Adrenal gland (tissue), 5 donors: ENCODE measurements around the gene AHDC1.

Source experiments
- POLR2A ChIP-seq, 2 donors: fragments of 450-650 bp; IDR thresholded peaks; one replicate each; pipeline ENCODE4 v1.6.1; 2017; ENCODE audit warnings: antibody characterized with exemption in 2 of 2, mild to moderate bottlenecking in 2 of 2, moderate library complexity in 1 of 2
- TF ChIP-seq, protein P1 (sequence below), 6 experiments: fragments of 450-650 bp in 4 of 6; fragments of 200-600 bp in 2 of 6; sonication (generic) in 1 of 6; IDR thresholded peaks; 1 replicate in 5 of 6; 2 replicates in 1 of 6; pipeline versions ENCODE4 v1.5.1 to v1.8.0; 2016 to 2021; ENCODE audit warnings: antibody characterized with exemption in 6 of 6, mild to moderate bottlenecking in 2 of 6, moderate library complexity in 1 of 6
- donor health status: DM: no; HTN: no; CAD: no.

DNA sequence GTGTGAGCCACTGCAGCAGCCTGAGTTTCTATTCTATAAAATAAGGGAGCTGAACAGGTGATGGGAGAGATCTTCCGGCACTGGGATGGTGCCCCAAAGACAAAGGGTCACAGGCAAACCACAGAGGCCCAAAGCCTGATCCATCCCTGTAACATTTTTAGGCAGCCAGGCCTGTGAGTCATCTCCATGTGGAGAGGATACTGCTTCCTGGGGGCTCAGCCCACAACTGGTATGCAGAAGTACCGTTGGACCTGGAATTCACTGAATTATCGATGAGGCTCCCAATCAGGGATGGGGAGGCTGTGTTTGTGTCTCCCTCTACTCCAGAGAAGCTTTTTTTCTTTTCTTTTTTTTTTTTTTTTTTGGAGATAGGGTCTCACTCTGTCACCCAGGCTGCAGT is 65.2 kb downstream of the AHDC1 start:
- TF ChIP-seq, protein P1, sequence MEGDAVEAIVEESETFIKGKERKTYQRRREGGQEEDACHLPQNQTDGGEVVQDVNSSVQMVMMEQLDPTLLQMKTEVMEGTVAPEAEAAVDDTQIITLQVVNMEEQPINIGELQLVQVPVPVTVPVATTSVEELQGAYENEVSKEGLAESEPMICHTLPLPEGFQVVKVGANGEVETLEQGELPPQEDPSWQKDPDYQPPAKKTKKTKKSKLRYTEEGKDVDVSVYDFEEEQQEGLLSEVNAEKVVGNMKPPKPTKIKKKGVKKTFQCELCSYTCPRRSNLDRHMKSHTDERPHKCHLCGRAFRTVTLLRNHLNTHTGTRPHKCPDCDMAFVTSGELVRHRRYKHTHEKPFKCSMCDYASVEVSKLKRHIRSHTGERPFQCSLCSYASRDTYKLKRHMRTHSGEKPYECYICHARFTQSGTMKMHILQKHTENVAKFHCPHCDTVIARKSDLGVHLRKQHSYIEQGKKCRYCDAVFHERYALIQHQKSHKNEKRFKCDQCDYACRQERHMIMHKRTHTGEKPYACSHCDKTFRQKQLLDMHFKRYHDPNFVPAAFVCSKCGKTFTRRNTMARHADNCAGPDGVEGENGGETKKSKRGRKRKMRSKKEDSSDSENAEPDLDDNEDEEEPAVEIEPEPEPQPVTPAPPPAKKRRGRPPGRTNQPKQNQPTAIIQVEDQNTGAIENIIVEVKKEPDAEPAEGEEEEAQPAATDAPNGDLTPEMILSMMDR (IDR thresholded peaks at IDR 0.05), result no peak
- TF ChIP-seq POLR2A (IDR thresholded peaks at IDR 0.05), result no peak
